ENCODE data around the gene E2F2.

Gene E2F2

DNA sequence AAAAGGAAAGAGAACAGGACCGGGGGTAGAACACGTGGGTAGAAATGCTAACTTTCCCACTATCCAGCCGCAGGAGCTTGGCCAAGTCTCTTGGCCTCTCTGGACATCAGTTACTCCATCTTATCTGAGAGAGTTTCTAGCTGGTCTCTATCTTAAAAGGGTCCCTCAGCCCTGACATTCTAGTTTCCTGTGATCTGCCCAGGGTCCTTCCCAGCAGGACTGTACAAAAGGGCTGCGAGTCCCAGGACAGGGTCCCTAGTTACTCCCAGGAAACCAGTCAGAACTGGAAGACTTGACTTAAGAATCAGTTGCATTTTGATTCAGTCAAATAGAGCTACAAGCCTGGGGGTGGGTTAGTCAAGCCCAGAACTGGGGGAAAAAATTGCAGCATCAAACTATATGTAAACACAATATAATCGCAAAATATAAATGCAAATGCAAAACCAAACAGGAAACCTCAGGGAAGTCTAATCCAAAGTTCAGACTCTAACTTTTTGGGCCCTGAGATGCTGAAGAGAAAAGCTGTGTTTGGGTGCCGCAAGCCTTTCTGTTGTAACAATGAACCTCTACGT lies 49.9 kb downstream of the E2F2 start:
- Histone ChIP-seq H3K36me3 (ENCODE audit: insufficient read depth, low read length) (no peaks in the 10 kb centered on the region), H3K4me1 (ENCODE audit: insufficient read depth, low read length, severe bottlenecking) (peaks cover 21% of the 10 kb centered on the region), H3K4me3 (ENCODE audit: low read depth, low read length, poor library complexity, severe bottlenecking) (no peak overlapping the region), H3K27me3 (ENCODE audit: insufficient read depth, low read length) (no peaks in the 10 kb centered on the region; the same call in 1 of the 2 replicates), H3K9me2 (ENCODE audit: low read depth, low read length) (no peaks in the 10 kb centered on the region), H3K4me2 (ENCODE audit: low read length) (no peak overlapping the region), H3K9me3 (ENCODE audit: low read length) (no peaks in the 10 kb centered on the region), H3K27ac (ENCODE audit: low read depth, low read length, poor library complexity, severe bottlenecking) (no peak overlapping the region), H3F3A (ENCODE audit: insufficient read depth, low read length) (no peaks in the 10 kb centered on the region), H4K20me1 (ENCODE audit: insufficient read depth, low read length) (no peaks in the 10 kb centered on the region), H3K79me2 (ENCODE audit: insufficient read depth, low read length) (no peaks in the 10 kb centered on the region), H2AFZ (ENCODE audit: low read length) (no peak overlapping the region), H3K9ac (ENCODE audit: low read length) (no peak overlapping the region)
- TF ChIP-seq, protein P1, sequence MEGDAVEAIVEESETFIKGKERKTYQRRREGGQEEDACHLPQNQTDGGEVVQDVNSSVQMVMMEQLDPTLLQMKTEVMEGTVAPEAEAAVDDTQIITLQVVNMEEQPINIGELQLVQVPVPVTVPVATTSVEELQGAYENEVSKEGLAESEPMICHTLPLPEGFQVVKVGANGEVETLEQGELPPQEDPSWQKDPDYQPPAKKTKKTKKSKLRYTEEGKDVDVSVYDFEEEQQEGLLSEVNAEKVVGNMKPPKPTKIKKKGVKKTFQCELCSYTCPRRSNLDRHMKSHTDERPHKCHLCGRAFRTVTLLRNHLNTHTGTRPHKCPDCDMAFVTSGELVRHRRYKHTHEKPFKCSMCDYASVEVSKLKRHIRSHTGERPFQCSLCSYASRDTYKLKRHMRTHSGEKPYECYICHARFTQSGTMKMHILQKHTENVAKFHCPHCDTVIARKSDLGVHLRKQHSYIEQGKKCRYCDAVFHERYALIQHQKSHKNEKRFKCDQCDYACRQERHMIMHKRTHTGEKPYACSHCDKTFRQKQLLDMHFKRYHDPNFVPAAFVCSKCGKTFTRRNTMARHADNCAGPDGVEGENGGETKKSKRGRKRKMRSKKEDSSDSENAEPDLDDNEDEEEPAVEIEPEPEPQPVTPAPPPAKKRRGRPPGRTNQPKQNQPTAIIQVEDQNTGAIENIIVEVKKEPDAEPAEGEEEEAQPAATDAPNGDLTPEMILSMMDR (IDR thresholded peaks at IDR 0.05; ENCODE audit: low read length), result no peak
- no peak for TF ChIP-seq EZH2 (IDR thresholded peaks at IDR 0.05; ENCODE audit: borderline replicate concordance, low read length)

DNA sequence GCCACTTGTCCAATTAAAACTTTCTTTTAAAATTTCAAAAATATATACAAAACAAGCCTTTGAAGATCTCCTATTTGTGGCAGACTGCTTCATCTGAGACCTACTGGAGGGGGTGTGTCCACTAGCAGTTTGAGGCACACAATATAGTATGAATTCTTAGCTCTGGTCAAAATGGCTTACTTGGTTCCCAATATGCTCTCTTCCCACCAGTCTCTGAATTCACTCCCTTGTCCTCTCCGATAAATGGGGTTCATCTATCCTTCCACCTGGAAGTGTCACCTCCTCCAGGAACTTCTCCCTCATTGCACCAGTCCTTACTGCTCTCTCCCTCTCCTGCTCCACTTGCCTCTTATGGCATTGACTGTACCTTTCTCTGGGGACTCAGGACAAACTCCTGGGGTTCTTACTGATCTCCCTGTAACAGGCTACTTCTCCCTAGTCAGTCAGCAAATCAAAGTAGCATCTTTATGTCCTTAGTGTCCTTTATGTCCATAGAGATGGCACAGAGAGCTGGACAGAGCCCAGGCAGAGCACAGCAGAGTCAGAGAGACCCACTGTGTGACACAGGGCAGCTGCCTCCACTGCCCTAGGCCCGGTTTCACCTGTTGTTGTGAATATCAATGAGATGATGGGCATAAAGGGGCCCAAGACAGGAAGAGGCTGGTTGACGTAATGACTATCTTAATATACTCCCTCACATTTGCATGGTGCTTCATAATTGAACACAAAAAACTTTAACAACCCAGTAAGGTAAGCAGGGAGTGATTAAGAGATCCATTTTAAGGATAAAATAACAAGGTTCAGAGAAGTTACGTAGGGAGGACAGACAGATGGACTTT lies 50.6 kb downstream of the E2F2 start:
- Histone ChIP-seq H3F3A (ENCODE audit: insufficient read depth, low read length) (no peaks in the 10 kb centered on the region), H3K27me3 (ENCODE audit: insufficient read depth, low read length) (no peaks in the 10 kb centered on the region; the same call in 1 of the 2 replicates), H3K36me3 (ENCODE audit: insufficient read depth, low read length) (no peaks in the 10 kb centered on the region), H4K20me1 (ENCODE audit: insufficient read depth, low read length) (no peaks in the 10 kb centered on the region), H3K9me3 (ENCODE audit: low read length) (no peaks in the 10 kb centered on the region), H2AFZ (ENCODE audit: low read length) (no peak overlapping the region), H3K9me2 (ENCODE audit: low read depth, low read length) (no peaks in the 10 kb centered on the region), H3K9ac (ENCODE audit: low read length) (no peak overlapping the region), H3K27ac (ENCODE audit: low read depth, low read length, poor library complexity, severe bottlenecking) (no peak overlapping the region), H3K4me3 (ENCODE audit: low read depth, low read length, poor library complexity, severe bottlenecking) (no peak overlapping the region), H3K4me2 (ENCODE audit: low read length) (no peak overlapping the region), H3K4me1 (ENCODE audit: insufficient read depth, low read length, severe bottlenecking) (peaks cover 21% of the 10 kb centered on the region), H3K79me2 (ENCODE audit: insufficient read depth, low read length) (no peaks in the 10 kb centered on the region)
- TF ChIP-seq, protein P1 (IDR thresholded peaks at IDR 0.05; ENCODE audit: low read length), result no peak
- TF ChIP-seq EZH2 (IDR thresholded peaks at IDR 0.05; ENCODE audit: borderline replicate concordance, low read length), result no peak

DNA sequence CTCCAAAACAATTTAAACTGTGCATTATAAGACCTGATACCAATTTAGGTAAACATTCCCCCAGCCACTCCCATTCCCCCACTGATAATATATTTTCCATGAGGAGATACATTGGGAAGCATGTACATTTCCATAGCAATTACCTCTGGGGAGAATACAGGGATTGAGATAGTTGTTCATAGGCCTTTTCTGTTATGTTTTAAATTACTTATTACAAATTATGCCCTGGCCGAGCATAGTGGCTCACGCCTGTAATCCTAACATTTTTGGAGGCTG lies 51.4 kb downstream of the E2F2 start:
- Histone ChIP-seq H4K20me1 (ENCODE audit: insufficient read depth, low read length) (no peaks in the 10 kb centered on the region), H3K4me2 (ENCODE audit: low read length) (no peak overlapping the region), H3K9me3 (ENCODE audit: low read length) (no peaks in the 10 kb centered on the region), H3F3A (ENCODE audit: insufficient read depth, low read length) (no peaks in the 10 kb centered on the region), H3K36me3 (ENCODE audit: insufficient read depth, low read length) (no peaks in the 10 kb centered on the region), H3K27ac (ENCODE audit: low read depth, low read length, poor library complexity, severe bottlenecking) (no peak overlapping the region), H3K9ac (ENCODE audit: low read length) (no peak overlapping the region), H3K4me1 (ENCODE audit: insufficient read depth, low read length, severe bottlenecking) (peaks cover 14% of the 10 kb centered on the region), H3K79me2 (ENCODE audit: insufficient read depth, low read length) (no peaks in the 10 kb centered on the region), H2AFZ (ENCODE audit: low read length) (no peak overlapping the region), H3K27me3 (ENCODE audit: insufficient read depth, low read length) (no peaks in the 10 kb centered on the region; the same call in 1 of the 2 replicates), H3K4me3 (ENCODE audit: low read depth, low read length, poor library complexity, severe bottlenecking) (no peak overlapping the region), H3K9me2 (ENCODE audit: low read depth, low read length) (no peaks in the 10 kb centered on the region)
- no peak for TF ChIP-seq EZH2 (IDR thresholded peaks at IDR 0.05; ENCODE audit: borderline replicate concordance, low read length)
- TF ChIP-seq, protein P1 (IDR thresholded peaks at IDR 0.05; ENCODE audit: low read length), result no peak
